Lung (tissue), 12 donors: ENCODE data around the gene MTA2. TPM values are rescaled to one million over a fixed set of nuclear protein-coding genes. Genes with fewer than 3 reads are reported as not detected.

Experiments used
- ATAC-seq: fragments of 200-7000 bp; cut with Tn5 transposase; one replicate; pipeline ENCODE4 v1.9.1; 2020; ENCODE audit warnings: moderate number of reproducible peaks; ENCODE audit not compliant: insufficient read depth, low FRiP score
- DNase-seq, 3 donors: peaks; one replicate each; pipeline ENCODE4 v3.0.0-alpha.2; 2013 to 2017
- H3K27ac ChIP-seq, 2 donors: one replicate each; pipeline ENCODE4 v1.5.1; 2013; ENCODE audit warnings: mild to moderate bottlenecking in 2 of 2, moderate library complexity in 2 of 2, control low read depth in 1 of 2, inconsistent platforms in 1 of 2, low read depth in 1 of 2, low read length in 1 of 2
- H3K27me3 ChIP-seq, 3 donors: one replicate each; pipeline ENCODE4 v1.5.1; 2013; ENCODE audit warnings: low read length in 2 of 3; ENCODE audit not compliant: control insufficient read depth in 3 of 3, insufficient read depth in 3 of 3
- H3K36me3 ChIP-seq, 4 donors: one replicate each; pipeline ENCODE4 v1.5.1; 2013; ENCODE audit warnings: low read length in 4 of 4, mild to moderate bottlenecking in 1 of 4, moderate library complexity in 1 of 4; ENCODE audit not compliant: control insufficient read depth in 4 of 4, insufficient read depth in 4 of 4
- H3K4me1 ChIP-seq, 5 donors: one replicate each; pipeline ENCODE4 v1.5.1; 2013; ENCODE audit warnings: low read length in 5 of 5, mild to moderate bottlenecking in 2 of 5, moderate library complexity in 1 of 5; ENCODE audit not compliant: control insufficient read depth in 5 of 5, insufficient read depth in 5 of 5
- H3K4me3 ChIP-seq: one replicate; pipeline ENCODE4 v1.5.1; 2013; ENCODE audit warnings: mild to moderate bottlenecking, control low read depth, moderate library complexity
- H3K9ac ChIP-seq, 2 donors: one replicate each; pipeline ENCODE4 v1.5.1; 2013; ENCODE audit warnings: low read length in 2 of 2, control low read depth in 1 of 2; ENCODE audit not compliant: insufficient read depth in 1 of 2
- H3K9me3 ChIP-seq, 4 donors: one replicate each; pipeline ENCODE4 v1.5.1; 2013; ENCODE audit warnings: low read length in 3 of 4, mild to moderate bottlenecking in 1 of 4, moderate library complexity in 1 of 4; ENCODE audit not compliant: control insufficient read depth in 4 of 4, insufficient read depth in 3 of 4
- CTCF ChIP-seq: IDR thresholded peaks from 2 replicates; pipeline ENCODE4 v1.5.1; 2012; ENCODE audit warnings: mild to moderate bottlenecking; ENCODE audit errors: control extremely low read depth, extremely low read depth
- WGBS, 2 donors: extraction: QIAGEN DNeasy Blood & Tissue Kit; methylation state at CpG; one replicate each; pipeline ENCODE4 v1.1.7; 2013; 5-methylcytosine and 5-hydroxymethylcytosine counted together
- polyA plus RNA-seq, 2 donors: library from polyadenylated mRNA; stranded (reverse); fragments of 200-250 nt; gene quantifications; one replicate each; pipeline ENCODE4 v1.2.1, GENCODE V29; 2013
- total RNA-seq, 2 donors: library from RNA; depleted of rRNA in 1 of 2; stranded (reverse); fragments of >200 nt in 1 of 2; gene quantifications; one replicate each; pipeline ENCODE4 v1.2.1, GENCODE V29; 2014 to 2021
- donor health status: control.
- donor health status: control.
- donor health status: Bipolar disorder and iron deficiency.
- donor health status: healthy.
- donor health status: DM: yes; HTN: yes; CAD: no.

MTA2 gene
- total and polyA plus RNA-seq, 4 donors = 53.7 to 74.4 (median 59.6) TPM

DNA sequence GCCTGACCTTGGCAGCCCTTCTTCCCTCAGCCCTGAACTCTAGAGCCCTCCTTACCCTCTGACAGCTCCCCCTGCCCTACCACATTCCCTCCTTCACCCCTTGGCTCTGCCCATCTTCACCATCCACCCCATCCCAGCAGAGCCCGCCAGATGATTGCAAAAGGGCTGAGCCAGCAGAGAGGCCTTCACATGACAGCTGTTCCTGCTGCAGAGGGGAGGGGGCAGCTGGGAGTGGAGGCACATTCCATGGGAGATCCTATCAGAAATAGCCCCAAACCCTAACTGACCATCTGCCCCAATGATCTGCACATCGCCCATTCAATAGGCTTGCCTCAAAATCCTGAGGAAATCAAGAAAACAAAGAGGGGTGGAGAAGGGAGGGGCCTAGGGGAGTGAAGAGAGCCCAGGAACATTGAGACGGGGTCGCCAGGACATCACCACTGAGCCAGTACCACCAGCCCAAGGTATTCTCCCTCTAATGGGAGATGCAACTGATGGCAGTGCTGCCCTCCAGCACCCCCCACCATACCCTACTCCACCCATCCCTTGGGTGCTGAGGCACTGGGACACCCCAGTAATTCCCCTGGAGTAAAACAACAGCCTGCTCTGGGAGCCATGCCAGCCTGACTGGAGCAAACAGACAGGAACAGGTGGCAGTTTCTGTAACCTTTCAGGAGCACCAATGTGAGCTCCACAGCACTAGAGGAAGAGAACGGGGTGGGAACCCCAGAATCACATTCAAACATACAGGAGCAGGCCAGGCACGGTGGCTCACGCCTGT lies 47.1 kb downstream of the MTA2 start:
- peaks cover 26 to 59% (median 36%) of the 10 kb centered on the region in 5 donors for H3K4me1 ChIP-seq
- H3K9ac ChIP-seq = peak overlapping the region in 1 of 2 donors; percentile 67
- H3K27ac ChIP-seq = peak overlapping the region; percentile 88 to 99
- H3K4me3 ChIP-seq = no peak overlapping the region
- H3K36me3 ChIP-seq = peaks cover 6 to 13% (median 9%) of the 10 kb centered on the region in 4 donors
- ATAC-seq (no peak), DNase-seq (peak; percentile 58 to 65 (median 63))
- H3K27me3 ChIP-seq = no peaks in the 10 kb centered on the region
- TF ChIP-seq CTCF = no peak
- H3K9me3 ChIP-seq = no peaks in the 10 kb centered on the region
- 70% methylated on average over 7 of the region's 7 CpGs for WGBS, 2 donors

GRCh38 chr11:62553839-62554361 lies 47.8 kb downstream of the MTA2 start:
- Histone ChIP-seq H3K27ac (peak overlapping the region; percentile 88 to 99), H3K27me3 (no peaks in the 10 kb centered on the region), H3K4me1 (peaks cover 26 to 62% (median 36%) of the 10 kb centered on the region in 5 donors), H3K9ac (peak overlapping the region in 1 of 2 donors; percentile 67), H3K9me3 (no peaks in the 10 kb centered on the region), H3K36me3 (peaks cover 2 to 8% (median 4%) of the 10 kb centered on the region in 4 donors), H3K4me3 (no peak overlapping the region)
- 67 to 75% methylated on average over 7 to 8 of the region's 8 CpGs for whole genome bisulfite sequencing, 2 donors
- TF ChIP-seq CTCF = no peak
- DNase-seq (no peak), ATAC-seq (no peak)

GRCh38 chr11:62553080-62553838 lies 48.4 kb downstream of the MTA2 start:
- DNase-seq (peak; percentile 87 to 93 (median 88)), ATAC-seq (peak; percentile 72)
- Histone ChIP-seq H3K9me3 (no peaks in the 10 kb centered on the region), H3K4me3 (no peak overlapping the region), H3K4me1 (peaks cover 26 to 67% (median 37%) of the 10 kb centered on the region in 5 donors), H3K36me3 (peaks cover 0 to 4% (median 1%) of the 10 kb centered on the region in 4 donors), H3K27me3 (no peaks in the 10 kb centered on the region), H3K27ac (peak overlapping the region; percentile 88 to 99), H3K9ac (peak overlapping the region in 1 of 2 donors; percentile 67)
- 2 to 7% methylated on average over 15 of the region's 15 CpGs for whole genome bisulfite sequencing, 2 donors
- TF ChIP-seq CTCF = no peak
